ENCODE measurements around the gene CCDC60.
A peak's percentile ranks its signal among the peaks of the same experiment; 100 is the strongest.

Gene CCDC60

DNA sequence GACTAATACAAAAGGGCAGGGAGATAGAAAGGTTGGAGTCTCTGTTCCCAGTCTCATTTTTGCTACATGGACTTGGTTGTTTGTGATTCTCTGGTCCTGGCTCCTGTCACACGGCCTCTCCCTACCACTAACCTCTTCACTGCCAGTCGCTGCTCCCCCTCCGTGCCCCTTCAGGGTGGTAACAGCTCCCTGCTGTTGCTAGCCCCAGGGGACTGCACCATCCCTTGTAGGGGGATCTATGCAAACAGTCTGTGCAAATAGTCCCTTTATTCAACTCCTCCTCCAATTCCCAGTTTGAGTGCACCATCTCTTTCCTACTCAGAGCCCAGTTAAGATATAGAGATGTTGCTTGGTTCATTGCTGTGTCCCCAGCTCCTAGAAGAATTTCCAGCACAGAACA, 51.1 kb downstream of the CCDC60 start:
- DNase-seq, result no peak

DNA sequence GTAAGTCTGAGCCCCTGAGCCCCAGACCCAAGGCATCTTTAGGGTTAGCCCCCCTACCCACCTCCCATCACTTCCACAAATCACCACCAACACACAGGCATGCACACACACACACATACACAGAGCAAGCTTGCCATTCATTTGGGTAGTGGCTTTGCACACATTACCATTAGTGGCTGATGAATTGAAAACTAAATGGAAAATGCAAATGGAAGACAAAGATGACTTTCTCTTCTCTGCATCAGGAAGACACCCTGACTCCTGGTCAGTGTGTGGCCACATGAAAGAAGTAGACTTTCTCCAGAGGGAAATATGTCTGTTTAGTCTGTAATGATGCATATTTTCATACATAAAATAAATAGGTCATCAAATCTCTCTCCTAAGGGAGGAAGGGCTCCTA, 55.2 kb downstream of the CCDC60 start:
- no peak for DNase-seq

DNA sequence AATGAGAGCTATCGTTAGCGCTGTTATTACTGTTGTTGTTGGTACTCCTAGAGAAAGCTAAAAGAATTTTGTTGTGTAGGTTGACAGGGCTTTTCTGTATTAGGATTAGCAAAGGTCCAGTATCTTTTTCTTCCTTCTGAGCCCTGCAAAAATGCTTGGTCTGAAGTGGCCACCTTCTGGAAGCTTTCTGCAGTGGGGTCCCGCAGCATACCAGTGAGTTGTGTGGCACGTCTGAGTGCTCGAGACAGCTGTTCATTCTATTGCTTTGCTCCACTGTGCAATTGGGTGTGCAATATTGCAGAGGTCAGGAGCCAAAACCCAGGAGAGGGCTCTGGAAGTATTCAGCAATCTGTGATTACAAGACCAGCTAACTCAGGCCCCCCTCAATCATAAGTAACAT, 57.1 kb downstream of the CCDC60 start:
- DNase-seq, result no peak

DNA sequence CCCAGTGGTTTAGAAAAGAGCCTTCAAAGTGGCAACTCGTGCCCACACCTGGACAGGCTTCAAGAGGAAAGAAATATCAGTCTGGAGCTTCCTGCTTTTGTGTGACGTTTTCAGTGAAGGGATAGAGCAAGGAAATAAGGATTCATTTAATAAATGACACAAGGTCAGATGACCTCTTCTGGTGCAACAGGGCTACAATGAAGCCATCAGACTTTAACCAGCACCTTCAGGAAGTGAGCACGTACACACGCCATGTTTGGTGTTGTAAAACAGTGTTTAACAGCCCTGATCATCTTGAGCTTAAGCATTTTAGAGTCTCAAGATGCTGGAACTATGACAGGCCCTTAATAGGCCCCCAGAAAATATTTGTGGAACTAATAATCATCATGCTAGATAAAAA, 59.1 kb downstream of the CCDC60 start:
- no peak for DNase-seq

DNA sequence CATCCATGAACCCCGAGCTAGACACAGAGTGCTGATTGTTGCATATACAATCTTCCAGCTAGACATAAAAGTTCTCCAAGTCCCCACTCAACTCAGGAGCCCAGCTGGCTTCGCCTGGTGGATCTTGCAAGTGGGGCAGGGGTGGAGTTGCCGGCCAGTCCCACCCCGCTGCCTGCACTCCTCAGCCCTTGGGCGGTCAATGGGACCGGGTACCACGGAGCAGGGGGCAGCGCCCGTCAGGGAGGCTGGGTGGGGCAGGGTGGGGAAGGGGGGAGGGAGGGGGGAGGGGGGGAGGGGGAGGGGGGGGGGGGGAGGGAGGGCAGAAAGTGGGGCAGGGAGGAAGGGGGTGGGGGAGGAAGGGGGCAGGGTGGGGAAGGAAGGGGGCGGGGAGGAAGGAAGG, 63.0 kb downstream of the CCDC60 start:
- no peak for DNase-seq

DNA sequence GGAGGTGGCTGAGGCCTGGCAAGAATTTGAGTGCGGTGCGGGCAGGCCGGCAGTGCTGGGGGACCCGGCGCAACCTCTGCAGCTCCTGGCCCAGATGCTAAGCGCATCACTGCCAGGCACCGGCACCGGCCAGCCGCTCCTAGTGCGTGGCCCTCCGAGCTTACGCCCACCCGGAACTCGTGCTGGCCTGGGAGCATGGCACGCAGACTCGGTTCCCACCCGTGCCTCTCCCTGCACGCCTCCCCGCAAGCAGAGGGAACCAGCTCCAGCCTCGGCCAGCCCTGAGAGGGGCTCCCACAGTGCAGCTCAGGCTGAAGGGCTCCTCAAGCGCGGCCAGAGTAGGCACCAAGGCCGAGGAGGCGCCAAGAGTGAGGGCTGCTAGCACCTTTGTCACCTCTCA, 63.7 kb downstream of the CCDC60 start:
- no peak for DNase-seq

DNA sequence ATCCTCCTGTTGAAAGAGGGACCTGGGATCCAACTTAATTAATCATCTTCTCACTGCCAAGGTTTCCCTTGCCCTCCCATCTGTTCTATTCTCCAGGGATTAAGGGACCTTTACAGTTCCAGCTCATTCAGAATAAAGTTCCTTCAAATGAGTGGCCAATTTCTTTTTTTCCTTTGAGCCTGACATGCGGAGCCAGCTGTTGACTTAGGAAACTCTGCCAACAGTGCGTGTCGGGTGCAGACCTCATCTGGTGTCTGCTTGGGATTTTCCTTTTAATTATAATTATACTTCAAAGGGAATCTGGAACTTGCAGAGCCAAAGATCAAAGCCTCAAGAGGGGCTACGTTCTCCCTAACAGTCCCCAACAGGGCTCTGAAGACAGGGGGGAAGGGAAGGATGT, 64.8 kb downstream of the CCDC60 start:
- no peak for DNase-seq

DNA sequence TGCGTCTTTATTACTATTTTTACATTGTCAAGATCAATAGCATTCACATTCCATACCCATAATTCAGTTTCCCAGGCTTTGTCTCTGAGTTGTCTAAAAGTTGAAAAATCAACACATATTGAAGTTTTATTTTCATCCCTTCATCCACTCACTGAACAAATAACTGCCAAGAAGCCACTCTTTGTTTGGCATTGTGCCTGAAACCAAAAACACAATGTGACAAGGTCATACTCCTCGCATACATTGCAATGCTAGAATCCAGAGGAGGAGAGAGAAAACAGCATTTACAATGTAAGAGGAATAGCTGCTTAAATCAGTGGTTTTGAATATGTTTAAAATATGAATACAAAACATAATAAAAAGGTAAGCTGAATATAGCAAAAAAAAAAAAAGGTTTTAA, 71.8 kb downstream of the CCDC60 start:
- no peak for DNase-seq

DNA sequence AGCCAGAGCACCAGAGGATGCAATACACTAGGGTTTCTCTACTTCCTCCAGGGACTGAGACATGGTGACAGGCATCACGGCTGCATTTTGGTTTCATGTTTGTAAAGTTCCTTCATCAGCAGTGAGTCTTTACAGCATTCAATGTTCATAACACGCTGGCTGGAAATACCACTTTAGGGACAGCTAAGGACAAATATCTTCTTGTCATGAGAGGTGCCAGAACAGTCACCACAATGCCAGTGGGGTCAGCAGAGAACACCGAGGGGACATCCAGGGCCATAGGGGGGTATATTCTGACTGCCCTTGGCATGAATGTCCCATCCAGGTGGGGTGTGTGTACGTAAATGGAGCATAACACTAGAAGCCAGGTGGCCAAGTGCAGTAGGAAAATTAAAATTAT, 72.3 kb downstream of the CCDC60 start:
- no peak for DNase-seq

DNA sequence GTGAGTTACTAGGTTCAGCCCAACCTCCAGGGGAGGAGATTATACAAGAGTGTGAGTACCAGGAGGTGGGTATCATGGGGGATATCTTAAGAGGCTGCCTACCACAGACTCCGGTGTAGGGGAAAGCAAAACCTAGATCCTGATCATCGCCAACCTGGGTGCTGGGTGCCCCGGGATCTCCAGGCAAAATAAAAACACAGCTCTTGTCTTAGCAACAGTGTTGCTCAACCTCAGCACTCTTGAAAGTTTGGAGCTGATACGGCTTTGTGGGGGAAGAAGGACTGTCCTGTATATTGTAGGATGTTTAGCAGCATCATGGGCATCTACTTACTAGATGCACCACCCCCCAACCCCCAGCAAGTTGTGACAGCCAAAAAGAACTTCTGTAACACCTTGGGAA, 74.5 kb downstream of the CCDC60 start:
- DNase-seq, result no peak

DNA sequence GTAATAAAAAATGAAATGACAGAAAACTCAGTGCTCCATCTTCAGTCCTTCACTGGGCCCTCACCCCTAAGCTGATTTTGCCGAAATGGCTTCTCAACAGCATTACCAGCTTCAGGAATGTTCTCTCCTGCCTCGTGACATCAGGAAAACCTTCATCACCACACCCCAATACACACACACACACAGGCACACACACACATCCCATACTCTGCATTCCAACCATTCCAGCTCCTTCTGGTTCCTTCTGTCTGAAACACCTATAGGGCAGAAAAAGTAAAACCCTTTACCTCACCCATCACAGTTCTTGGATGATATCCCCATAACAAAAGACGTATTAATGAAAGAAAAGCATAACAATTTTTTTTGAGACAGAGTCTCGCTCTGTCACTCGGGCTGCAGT, 75.9 kb downstream of the CCDC60 start:
- DNase-seq, result no peak

DNA sequence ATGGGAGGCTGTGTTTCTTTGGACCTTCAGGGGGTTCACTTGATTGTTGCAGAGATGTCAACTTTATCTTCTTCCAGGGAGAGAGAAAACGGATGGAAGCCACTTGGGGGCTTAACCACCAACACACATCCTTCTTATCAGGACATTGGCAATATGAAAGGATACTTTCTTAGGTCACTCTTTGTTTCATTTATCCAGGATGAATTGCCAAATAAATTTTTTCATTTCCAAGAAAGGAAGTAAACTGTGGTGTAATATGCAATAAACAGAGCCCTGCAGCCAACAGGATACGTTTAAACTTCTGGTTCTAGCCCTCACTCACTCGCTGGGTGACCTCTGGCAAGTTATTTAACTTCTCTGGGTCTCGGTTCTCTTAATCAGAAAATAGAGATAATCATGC, 77.8 kb downstream of the CCDC60 start:
- DNase-seq, result no peak

DNA sequence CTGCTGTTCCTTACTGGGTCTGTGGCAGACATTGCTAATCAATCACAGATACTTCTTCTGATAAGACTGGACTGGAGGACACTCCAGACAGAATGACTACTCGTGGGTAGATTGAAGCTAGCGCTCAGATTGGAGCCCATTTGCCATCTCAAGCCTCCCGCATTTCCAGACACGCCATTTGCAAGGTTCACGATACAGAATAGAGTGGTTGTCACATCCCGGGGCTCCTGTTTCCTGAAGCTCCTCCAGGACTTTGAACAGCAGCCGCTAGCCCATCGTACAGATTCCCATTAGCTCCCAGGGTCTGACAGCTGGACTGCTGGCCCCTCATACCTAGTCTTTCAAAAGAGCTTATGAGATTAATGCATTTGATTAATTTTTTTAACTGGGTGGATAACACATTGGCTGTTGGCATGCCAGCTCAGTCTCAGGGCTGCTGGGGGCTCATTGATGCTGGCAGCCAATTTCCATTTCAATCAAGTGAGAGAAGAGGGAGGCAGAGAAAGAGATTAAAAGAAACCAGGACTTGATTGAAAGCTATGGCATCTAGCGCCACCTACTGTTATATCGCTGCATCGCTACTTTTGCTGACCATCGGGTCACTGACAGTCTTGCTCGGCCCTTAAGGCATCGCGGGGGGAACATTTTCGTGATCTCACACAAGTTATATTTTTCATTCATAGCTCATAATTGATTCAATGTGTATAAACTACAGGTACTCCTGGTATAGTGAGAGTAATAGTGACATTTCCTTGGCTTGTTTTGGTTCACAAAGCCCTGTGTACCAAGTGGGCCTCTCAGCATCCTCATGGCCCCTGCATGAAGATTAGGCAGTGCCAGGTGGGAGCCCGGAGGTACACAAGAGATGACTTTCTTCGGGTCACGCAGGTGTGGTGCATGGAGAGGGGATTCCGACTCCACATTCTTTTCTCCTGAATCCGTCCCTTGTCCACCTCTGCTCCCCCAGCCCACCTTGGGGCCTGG, 78.6 kb downstream of the CCDC60 start:
- peak; percentile 13 to 77 for DNase-seq

DNA sequence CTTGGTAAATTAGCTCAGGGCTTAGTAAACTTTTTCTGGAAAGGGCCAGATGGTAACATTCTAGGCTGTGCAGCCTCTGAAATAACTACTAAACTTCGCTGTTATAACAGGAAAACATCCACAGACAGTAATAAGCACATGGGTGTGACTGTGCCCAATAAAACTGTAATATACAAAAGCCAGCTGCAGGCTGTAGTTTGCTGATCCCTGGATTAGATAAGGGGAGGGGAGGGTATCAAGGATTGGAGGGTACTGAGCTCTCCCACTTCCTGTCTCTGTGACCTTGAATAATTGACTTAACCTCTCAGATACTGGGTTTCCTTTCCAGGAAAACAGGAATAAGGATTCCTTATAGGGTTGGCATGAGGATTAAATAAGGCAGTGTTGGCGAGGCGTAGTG, 81.2 kb downstream of the CCDC60 start:
- no peak for DNase-seq

DNA sequence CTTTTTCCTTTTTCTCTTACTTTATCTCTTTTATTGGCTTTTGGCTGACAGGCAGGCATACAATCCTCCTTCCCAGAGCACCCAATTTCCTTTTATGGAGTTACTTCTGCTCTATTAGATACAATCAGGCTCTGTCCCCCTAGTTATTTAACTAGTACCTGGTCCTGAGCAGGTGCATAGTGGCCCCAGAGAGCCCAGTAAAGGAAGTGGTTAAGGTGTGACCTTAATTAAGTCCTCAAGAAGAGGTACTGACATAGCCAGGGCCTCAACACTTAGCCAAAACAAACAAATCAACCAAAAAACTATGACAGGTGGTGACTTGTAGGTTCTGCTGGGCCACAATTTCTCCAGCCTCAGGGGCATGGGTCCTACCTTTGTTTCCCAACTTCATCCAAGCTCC, 82.9 kb downstream of the CCDC60 start:
- no peak for DNase-seq

DNA sequence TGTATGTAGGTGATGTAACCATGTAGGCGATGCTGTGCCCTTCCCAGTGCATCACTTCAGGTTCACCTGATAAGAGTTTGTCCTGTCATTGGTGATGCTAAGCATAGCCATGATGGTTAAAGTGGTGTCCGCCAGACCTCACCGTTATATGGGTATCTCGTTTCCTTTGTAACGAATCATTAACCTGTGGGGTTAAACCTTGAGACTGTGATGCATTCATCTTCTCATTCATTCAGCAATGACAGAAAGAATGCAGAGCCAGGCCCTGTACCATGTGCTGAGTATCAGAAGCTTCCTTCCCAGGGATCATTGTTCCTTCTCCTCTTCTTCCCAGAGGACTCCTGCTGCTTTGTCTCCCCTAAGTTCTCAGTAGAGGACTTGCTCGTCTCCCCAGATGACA, 84.9 kb downstream of the CCDC60 start:
- no peak for DNase-seq

DNA sequence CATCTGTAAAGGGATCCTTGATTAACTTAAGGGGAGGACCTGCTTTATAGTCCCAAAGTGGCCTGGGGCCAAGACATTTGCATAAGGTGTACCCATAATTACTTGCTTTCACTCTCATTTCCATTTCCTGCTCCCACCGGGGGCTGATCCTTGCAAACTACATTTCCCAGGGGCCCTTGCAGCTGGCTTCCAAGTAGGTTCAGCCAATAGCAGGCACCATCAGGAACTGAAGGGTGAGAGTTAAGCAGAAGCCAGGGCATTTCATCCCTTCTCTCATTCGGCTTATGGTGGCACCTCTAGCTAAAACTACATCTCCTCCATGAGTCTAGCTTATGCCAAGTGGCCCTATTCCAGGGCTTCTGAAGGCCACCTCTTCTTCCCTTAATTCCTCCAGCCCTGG, 88.8 kb downstream of the CCDC60 start:
- peak; percentile 44 to 48 for DNase-seq

DNA sequence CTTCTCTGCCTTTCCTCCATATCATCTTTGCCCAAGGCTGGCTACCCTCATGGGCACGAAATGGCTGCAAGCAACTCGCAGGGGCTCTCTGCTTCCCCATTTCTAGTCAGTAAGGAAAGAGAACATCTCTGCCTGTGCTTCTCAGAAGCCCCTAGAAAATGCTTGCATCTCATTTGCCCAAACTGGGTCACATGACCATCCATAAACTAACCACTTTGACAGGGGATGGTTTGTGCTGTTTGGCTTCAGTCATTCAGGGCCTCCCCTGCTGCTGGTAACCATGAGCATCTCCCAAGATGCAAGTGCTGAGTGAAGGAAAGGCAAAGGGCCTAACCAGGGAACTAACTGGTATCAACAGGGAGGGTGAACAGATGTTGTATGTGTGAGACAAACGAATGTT, 91.1 kb downstream of the CCDC60 start:
- no peak for DNase-seq

DNA sequence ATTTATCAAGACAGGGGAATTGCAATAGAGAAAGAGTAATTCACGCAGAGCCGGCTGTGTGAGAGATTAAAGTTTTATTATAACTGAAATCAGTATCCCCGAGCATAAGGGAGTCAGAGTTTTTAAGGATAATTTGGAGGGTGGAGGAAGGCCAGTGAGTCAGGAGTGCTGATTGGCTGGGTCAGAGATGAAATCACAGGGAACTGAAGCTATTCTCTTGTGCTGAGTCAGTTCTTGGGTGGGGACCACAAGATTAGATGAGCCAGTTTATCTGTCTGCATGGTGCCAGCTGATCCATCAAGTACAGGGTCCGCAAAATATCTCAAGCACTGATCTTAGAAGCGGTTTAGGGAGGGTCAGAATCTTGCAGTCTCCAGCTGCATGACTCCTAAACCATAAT, 96.6 kb downstream of the CCDC60 start:
- no peak for DNase-seq

DNA sequence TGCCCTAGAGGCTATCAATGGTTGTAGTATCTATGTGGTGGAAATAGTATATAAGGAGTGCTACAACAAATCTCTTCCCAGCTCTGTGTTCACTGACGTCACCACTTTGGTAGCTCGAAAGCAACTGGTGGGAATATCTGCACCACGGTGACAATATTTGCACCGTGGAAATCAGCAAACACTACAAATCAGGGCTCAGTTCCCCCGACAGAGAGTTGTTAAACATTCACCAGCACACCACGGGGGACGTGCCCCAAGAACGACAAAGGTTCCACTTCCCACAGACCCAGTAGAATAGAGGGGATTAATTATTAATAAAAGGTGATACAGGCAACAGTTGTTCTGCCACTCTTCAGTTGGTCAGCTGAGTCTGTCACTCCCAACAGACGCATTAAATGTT, 98.4 kb downstream of the CCDC60 start:
- no peak for DNase-seq

DNA sequence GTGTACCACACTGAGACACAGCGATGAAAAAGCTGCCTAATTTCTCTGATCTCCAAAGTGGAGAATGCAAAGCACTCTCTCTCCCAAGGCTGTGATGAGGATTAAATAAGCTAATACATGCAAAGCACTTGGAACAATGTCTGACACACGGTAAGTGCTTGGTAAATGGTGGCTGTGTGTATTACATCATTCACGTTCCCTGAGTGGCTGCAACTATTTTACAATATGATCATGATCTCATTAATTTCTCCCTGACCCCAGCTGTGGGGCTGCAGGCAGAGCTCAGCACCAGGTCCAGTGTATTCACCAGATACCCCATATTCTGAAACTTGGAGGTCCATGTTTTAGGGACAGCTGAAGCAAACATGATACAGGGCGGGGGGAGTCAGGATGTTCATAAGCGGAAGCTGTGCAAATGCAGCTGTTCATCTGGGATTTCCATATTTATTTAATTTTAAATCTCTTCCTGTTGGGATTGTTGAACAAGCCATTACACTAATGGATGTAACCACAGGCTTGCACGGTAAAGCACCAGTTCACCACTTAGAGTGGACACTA, 106.4 kb downstream of the CCDC60 start:
- DNase-seq, result peak in 1 of 2 experiments; percentile 12

DNA sequence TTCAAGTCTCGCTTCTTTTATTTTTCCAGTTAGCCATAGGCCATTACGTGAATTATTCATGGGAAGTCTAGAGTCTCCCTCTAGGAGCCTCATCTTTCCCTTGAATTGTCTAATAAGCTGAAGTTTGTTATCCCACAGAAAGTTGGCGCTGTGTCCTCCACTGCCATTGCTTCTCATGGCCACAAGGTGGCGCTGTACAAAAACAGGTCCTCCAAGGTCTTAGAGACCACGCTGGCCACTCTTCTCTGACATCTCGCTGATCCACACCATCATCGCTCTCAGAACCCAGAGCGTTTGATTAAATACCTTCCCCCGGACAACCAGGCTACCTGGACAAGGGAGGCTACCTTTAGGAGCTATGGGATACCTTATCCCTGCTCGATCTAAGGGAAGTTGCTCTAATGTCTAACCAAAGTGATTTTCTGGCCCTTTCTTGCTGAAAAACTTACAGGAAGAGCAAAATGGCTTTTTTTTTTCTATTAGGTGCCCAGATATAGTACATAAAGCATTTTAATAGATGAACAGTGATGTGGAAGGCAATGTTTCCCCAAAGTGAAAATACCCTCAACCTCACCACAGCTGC, 110.0 kb downstream of the CCDC60 start:
- DNase-seq, result peak; percentile 53 to 66

DNA sequence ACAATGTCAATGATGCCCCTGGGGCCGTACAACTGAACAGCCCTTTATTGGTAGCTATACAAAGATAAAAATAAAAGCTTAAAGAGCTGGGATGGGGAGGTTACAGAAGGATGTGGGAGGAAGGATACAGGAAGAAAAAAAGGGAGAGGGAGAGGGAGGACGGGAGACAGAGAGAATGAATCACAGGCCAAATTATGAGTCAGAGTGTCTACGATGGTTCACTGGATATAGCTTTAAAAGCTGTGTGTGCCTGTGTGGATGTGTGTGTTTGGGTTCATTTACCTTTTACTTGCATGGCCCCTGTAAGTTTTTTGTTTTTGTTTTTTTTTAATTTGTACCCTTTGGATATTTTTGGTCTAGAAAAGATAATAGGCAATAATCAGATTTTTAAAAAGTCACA, 111.9 kb downstream of the CCDC60 start:
- no peak for DNase-seq

DNA sequence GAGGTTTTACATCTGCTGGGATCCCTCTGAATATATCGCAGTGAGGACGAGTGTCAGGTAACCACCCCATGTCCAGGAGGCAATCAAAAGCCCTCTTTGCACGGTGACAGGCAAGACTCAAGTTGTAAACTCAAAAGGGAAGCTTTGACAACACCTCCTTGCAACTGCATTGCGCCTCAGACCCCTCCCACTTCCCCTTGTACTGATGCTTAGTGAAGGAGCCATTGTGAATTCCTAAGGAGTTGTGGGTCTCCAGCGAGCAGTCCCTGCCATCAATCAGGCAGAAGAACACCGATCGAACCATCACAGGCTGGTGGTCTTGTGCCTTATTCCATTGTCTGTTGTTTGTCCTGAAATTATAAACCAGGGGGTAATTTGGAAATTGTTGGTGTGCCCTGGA, 112.6 kb downstream of the CCDC60 start:
- no peak for DNase-seq
